HG03354 (cell line): ENCODE results near the gene CYTIP.
"Not testable (repeated sequence)": the region's sequence is repeated elsewhere in the genome, so short reads cannot be mapped to it uniquely, and the experiment has no call there.

Source experiments
- ATAC-seq: cut with Tn5 transposase; IDR thresholded peaks from one replicate; pipeline ENCODE4 v1.9.1; 2021; ENCODE audit warnings: mild to moderate bottlenecking; ENCODE audit not compliant: unreplicated experiment, poor library complexity, severe bottlenecking

CYTIP gene

DNA sequence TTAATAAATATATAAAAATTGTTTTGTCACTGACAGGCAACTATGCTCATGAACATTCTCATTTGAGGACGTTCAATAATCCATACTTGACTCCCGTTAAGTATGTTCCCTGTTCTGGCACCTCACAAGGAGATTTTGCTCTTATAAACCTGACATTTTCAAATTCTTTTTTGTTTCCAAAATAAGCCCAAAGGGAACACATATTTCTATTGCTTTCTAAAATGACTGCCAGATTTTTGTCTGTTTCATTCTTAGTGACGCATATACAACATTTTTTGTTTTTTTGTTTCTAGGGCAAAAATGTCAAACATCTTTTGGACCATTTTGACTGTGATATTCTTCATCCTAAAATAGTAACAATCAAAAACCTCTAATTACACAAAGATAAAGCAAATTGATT lies 50.5 kb downstream of the CYTIP start:
- no peak for ATAC-seq

DNA sequence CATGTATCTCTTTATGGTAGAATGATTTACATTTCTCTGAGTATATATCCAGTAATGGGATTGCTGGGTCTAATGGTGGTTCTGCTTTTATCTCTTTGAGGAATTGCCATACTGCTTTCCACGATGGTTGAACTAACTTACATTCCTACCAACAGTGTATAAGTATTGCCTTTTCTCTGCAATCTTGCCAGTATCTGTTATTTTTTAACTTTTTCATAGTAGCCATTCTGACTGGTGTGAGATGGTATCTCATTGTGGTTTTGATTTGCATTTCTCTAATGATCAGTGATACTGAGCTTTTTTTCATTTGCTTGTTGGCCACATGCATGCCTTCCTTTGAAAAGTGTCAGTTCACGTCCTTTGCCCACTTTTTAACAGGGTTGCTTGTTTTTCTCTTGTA lies 55.1 kb downstream of the CYTIP start:
- ATAC-seq, result peak; percentile 79

DNA sequence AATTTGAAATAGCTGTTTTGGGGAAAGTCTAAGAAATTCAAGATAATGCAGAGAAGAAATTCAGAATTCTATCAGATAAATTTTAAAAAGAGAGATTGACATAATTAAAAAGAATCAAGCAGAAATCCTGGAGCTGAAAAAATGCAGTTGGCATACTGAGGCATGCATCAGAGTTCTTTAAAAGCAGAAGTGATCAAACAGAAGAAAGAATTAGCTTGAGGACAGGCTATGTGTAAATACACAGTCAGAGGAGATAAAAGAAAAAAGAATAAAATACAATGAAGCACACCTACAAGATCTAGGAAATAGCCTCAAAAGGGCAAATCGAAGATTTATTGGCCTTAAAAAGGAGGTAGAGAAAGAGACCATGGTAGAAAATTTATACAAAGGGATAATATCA lies 57.1 kb downstream of the CYTIP start:
- no peak for ATAC-seq

DNA sequence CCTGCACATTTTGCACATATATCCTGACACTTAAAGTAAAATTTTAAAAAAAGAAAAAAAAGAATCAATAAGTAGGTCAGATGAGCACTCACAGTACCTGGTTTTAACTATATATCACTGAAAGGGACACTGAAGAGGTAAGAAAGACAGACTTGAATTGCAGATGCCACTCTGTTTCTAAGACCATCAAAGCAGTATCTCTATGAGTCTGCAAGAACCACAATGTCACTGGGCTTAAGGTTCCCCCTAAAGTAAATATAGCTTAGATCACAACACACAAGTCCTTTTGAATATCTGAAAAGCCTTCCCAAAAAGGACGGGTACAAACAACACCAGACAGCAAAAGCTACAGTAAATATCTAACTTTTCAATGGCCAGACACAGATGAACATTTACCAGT lies 57.6 kb downstream of the CYTIP start:
- no peak for ATAC-seq

DNA sequence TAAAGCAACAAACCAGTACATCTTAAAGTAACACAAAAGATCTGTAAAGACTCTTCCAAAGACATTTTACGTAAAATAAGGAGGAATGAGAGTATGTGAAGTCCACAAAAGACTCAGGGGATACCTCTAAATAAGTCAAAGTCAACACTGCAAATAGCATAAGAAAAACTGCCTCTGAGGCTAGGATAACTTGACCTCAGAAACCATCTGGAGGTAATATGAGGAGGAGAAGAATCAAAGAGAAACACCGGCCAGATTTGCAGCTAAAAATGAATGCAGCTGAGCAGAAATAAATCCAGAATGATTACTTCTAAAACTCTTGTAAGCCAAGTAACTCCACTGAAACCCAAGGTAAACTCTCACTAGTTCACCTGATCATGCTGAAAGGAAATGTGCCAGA lies 66.0 kb downstream of the CYTIP start:
- ATAC-seq, result no peak

DNA sequence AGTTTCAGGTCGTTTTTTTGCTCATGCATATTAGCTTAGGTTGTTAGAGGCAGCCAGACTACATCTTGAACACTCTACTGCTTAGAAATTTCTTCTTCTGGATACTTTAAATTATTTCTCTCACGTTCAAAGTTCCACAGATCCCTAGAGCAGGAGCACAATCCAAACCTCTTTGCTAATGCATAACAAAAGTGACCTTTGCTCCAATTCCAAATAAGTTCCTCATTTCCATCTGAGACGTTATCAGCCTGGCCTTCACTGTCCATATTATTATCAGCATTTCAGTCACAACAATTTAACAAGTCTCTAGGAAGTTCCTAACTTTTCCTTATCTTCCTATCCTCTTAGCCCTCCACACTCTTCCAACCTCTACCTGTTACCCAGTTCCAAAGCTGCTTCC lies 67.8 kb downstream of the CYTIP start:
- no peak for ATAC-seq

DNA sequence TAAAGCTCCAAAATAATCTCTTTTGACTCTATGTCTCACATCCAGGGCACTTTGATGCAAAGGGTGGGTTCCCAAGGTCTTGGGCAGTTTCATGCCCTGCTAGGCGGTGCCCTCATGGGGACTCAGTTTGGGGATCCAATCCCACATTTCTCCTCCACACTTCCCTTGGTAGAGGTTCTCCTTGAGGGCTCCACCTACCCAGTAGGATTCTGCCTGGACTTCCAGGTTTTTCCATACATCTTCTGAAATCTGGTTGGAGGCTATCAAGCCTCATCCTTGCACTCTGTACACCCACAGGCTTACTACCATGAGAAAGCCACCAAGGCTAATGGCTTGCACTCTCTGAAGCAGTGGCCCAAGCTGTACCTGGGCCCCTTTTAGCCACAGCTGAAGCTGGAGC lies 68.5 kb downstream of the CYTIP start:
- ATAC-seq, result no peak

DNA sequence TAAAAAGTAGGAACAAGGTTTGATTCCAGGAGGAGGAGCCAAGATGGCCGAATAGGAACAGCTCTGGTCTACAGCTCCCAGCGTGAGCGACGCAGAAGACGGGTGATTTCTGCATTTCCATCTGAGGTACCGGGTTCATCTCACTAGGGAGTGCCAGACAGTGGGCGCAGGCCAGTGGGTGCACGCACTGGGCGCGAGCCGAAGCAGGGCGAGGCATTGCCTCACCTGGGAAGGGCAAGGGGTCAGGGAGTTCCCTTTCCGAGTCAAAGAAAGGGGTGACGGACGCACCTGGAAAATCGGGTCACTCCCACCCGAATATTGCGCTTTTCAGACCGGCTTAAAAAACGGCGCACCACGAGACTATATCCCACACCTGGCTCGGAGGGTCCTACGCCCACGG lies 75.4 kb downstream of the CYTIP start:
- not testable (repeated sequence) for ATAC-seq

DNA sequence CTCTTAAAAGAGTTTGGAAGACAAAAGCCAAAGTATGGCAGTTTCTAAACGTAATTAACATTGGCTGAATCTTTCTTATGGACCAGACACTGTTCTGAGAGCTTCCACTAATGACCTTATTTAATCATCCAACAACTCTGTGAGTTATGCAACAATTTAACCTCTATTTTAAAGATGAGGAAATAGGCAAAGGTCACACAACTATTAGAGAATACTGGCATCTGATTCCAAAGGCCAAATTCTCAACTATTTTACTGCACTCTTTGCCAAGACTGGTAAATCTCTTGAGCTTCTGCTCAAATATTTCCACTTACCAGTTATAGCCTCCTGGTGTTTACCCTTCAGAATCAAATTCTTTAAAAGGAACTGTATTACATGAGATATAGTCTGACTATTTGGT lies 76.2 kb downstream of the CYTIP start:
- no peak for ATAC-seq
